H1 (cell line): ENCODE results near the gene PLOD1. TPM values are rescaled to one million over a fixed set of nuclear protein-coding genes. Genes with fewer than 3 reads are reported as not detected.

Experiments used
- CTCF ChIA-PET: fragments of 300-600 bp; sonication (Branson Sonifier 250); formaldehyde crosslinking; loops from one replicate; lab custom pipeline; 2021; ENCODE audit not compliant: partially characterized antibody; lab: Charles Lee
- POLR2A ChIA-PET: fragments of 300-600 bp; sonication (Branson Sonifier 250); formaldehyde crosslinking; loops from one replicate; lab custom pipeline; 2021; ENCODE audit warnings: inconsistent platforms; ENCODE audit not compliant: partially characterized antibody; lab: Charles Lee
- DNase-seq, 2 experiments: peaks; one replicate each; pipeline versions ENCODE4 v3.0.0 to v3.0.0-alpha.2; 2010 to 2022; ENCODE audit warnings: low spot score in 2 of 2, low read depth in 1 of 2, mixed read lengths in 1 of 2
- FAIRE-seq: peaks from 2 replicates; lab custom pipeline; 2011; peaks lifted over from hg19 to GRCh38; lab: Jason Lieb, UNC
- H2AFZ ChIP-seq: 2 replicates; pipeline ENCODE4 v1.8.1; 2012; ENCODE audit warnings: low read length, inconsistent platforms
- H2AK5ac ChIP-seq: 2 replicates; pipeline ENCODE4 v1.6.1; 2013; ENCODE audit warnings: low read depth, low read length
- H2BK120ac ChIP-seq: replicated peaks from 2 replicates; pipeline ENCODE3; 2013; ENCODE audit warnings: low read depth, low read length, inconsistent platforms
- H2BK12ac ChIP-seq: 2 replicates; pipeline ENCODE4 v1.6.1; 2013; ENCODE audit warnings: low read depth, low read length
- H2BK15ac ChIP-seq: 2 replicates; pipeline ENCODE4 v1.6.1; 2013; ENCODE audit warnings: low read length
- H2BK20ac ChIP-seq: 2 replicates; pipeline ENCODE4 v1.6.1; 2013; ENCODE audit warnings: low read length
- H2BK5ac ChIP-seq: 2 replicates; pipeline ENCODE4 v1.6.1; 2013; ENCODE audit warnings: low read depth, low read length
- H3K14ac ChIP-seq: 2 replicates; pipeline ENCODE4 v1.6.1; 2013; ENCODE audit warnings: inconsistent platforms; ENCODE audit not compliant: insufficient read length
- H3K18ac ChIP-seq: 2 replicates; pipeline ENCODE4 v1.6.1; 2013; ENCODE audit warnings: low read length; ENCODE audit errors: extremely low read depth
- H3K23ac ChIP-seq: 2 replicates; pipeline ENCODE4 v1.6.1; 2013; ENCODE audit warnings: inconsistent platforms; ENCODE audit not compliant: insufficient read length
- H3K23me2 ChIP-seq: 2 replicates; pipeline ENCODE4 v1.6.1; 2013; ENCODE audit warnings: low read depth, low read length
- H3K27ac ChIP-seq: 2 replicates; pipeline ENCODE4 v1.6.1; 2011; ENCODE audit warnings: low read depth, low read length, inconsistent platforms
- H3K27me3 ChIP-seq, 4 experiments: replicated peaks in 1 of 4; 1 replicate in 1 of 4; 2 replicates in 3 of 4; pipeline versions ENCODE4 v1.6.1 to v1.8.1; 2011 to 2013; ENCODE audit warnings: low read length in 3 of 4, mild to moderate bottlenecking in 3 of 4, inconsistent platforms in 2 of 4, mixed read lengths in 2 of 4, moderate library complexity in 1 of 4; ENCODE audit not compliant: control insufficient read depth in 3 of 4, insufficient read depth in 3 of 4; ENCODE audit errors: extremely low read depth in 1 of 4
- H3K36me3 ChIP-seq, 4 experiments: 2 replicates each; pipeline versions ENCODE4 v1.6.1 to v1.8.1; 2011 to 2013; ENCODE audit warnings: mild to moderate bottlenecking in 4 of 4, low read length in 3 of 4, moderate library complexity in 2 of 4, control low read depth in 1 of 4, inconsistent platforms in 1 of 4; ENCODE audit not compliant: insufficient read depth in 4 of 4, control insufficient read depth in 2 of 4
- H3K4ac ChIP-seq: replicated peaks from 2 replicates; pipeline ENCODE3; 2013; ENCODE audit warnings: low read length, low read depth, mixed read lengths, inconsistent platforms; ENCODE audit not compliant: insufficient read length
- H3K4me1 ChIP-seq, 4 experiments: replicated peaks in 1 of 4; 1 replicate in 1 of 4; 2 replicates in 3 of 4; pipeline versions ENCODE4 v1.6.1 to v1.8.1; 2011 to 2013; ENCODE audit warnings: low read length in 3 of 4, inconsistent platforms in 2 of 4, mixed read lengths in 1 of 4; ENCODE audit not compliant: insufficient read depth in 4 of 4, control insufficient read depth in 3 of 4
- H3K4me2 ChIP-seq, 2 experiments: 2 replicates each; pipeline versions ENCODE4 v1.6.1 to v1.8.1; 2011 to 2013; ENCODE audit warnings: low read depth in 2 of 2, low read length in 2 of 2, control low read depth in 1 of 2, inconsistent platforms in 1 of 2, mild to moderate bottlenecking in 1 of 2; ENCODE audit not compliant: insufficient read depth in 1 of 2
- H3K4me3 ChIP-seq, 4 experiments: fragments of 200-600, 300-600 bp in 1 of 4; sonication (generic), shearing (Covaris generic), sonication (Bioruptor Twin) in 1 of 4; 2 replicates each; pipeline versions ENCODE4 v1.5.1 to v1.8.1; 2011 to 2016; ENCODE audit warnings: low read length in 4 of 4, low read depth in 3 of 4, control low read depth in 2 of 4, inconsistent platforms in 2 of 4, mild to moderate bottlenecking in 2 of 4, mixed read lengths in 1 of 4, moderate library complexity in 1 of 4; ENCODE audit not compliant: insufficient read depth in 2 of 4; ENCODE audit errors: extremely low read depth in 1 of 4
- H3K56ac ChIP-seq: replicated peaks from 2 replicates; pipeline ENCODE3; 2013; ENCODE audit warnings: low read depth, mild to moderate bottlenecking, mixed read lengths, low read length, inconsistent platforms; ENCODE audit not compliant: insufficient read length
- H3K79me1 ChIP-seq: 2 replicates; pipeline ENCODE4 v1.6.1; 2013; ENCODE audit warnings: low read depth, low read length, control low read depth
- H3K79me2 ChIP-seq, 2 experiments: 2 replicates each; pipeline versions ENCODE4 v1.6.1 to v1.8.1; 2012 to 2013; ENCODE audit warnings: low read length in 2 of 2, mild to moderate bottlenecking in 2 of 2, inconsistent platforms in 1 of 2; ENCODE audit not compliant: insufficient read depth in 2 of 2, control insufficient read depth in 1 of 2
- H3K9ac ChIP-seq, 4 experiments: replicated peaks in 1 of 4; 1 replicate in 1 of 4; 2 replicates in 3 of 4; pipeline versions ENCODE4 v1.6.1 to v1.8.1; 2011 to 2013; ENCODE audit warnings: low read depth in 3 of 4, low read length in 3 of 4, control low read depth in 2 of 4, mild to moderate bottlenecking in 2 of 4, moderate library complexity in 2 of 4, inconsistent platforms in 1 of 4; ENCODE audit errors: extremely low read depth in 1 of 4
- H3K9me3 ChIP-seq, 2 experiments: 2 replicates each; pipeline versions ENCODE4 v1.6.1 to v1.8.1; 2012 to 2013; ENCODE audit warnings: mild to moderate bottlenecking in 2 of 2, moderate library complexity in 2 of 2, control low read depth in 1 of 2, inconsistent platforms in 1 of 2, low read depth in 1 of 2, low read length in 1 of 2, mixed read lengths in 1 of 2; ENCODE audit not compliant: insufficient read depth in 2 of 2
- H4K20me1 ChIP-seq, 2 experiments: replicated peaks in 1 of 2; 2 replicates each; pipeline versions ENCODE3 to v1.8.1; 2011 to 2013; ENCODE audit warnings: inconsistent platforms in 2 of 2, low read length in 2 of 2, mild to moderate bottlenecking in 1 of 2; ENCODE audit not compliant: insufficient read depth in 2 of 2, control insufficient read depth in 1 of 2
- H4K5ac ChIP-seq: 2 replicates; pipeline ENCODE4 v1.6.1; 2013; ENCODE audit warnings: low read length, low read depth, mixed read lengths, inconsistent platforms; ENCODE audit not compliant: insufficient read length
- H4K8ac ChIP-seq: 2 replicates; pipeline ENCODE4 v1.8.0; 2013; ENCODE audit warnings: mild to moderate bottlenecking, moderate library complexity, low read length, inconsistent platforms; ENCODE audit not compliant: insufficient read depth; ENCODE audit errors: extremely low read depth
- H4K91ac ChIP-seq: replicated peaks from 2 replicates; pipeline ENCODE3; 2013; ENCODE audit warnings: low read length, mixed read lengths, inconsistent platforms; ENCODE audit not compliant: insufficient read length
- CBX8 ChIP-seq: fragments of 300-800, 300-1000 bp; sonication (generic); IDR thresholded peaks from 2 replicates; pipeline ENCODE4 v1.7.1; 2016; ENCODE audit warnings: low read depth, low read length, borderline replicate concordance
- POLR2A ChIP-seq, 2 experiments: IDR thresholded peaks; 1 replicate in 1 of 2; 2 replicates in 1 of 2; pipeline ENCODE4 v1.6.1; 2011; ENCODE audit warnings: low read depth in 2 of 2, low read length in 2 of 2, mild to moderate bottlenecking in 2 of 2; ENCODE audit errors: control extremely low read depth in 1 of 2
- POU5F1 ChIP-seq: IDR thresholded peaks from 2 replicates; pipeline ENCODE4 v1.6.1; 2011; ENCODE audit warnings: low read depth, mild to moderate bottlenecking, low read length, moderate library complexity
- RBBP5 ChIP-seq: IDR thresholded peaks from 2 replicates; pipeline ENCODE4 v1.7.1; 2012; ENCODE audit warnings: low read depth, mild to moderate bottlenecking, inconsistent platforms, low read length, moderate library complexity, borderline replicate concordance
- SP1 ChIP-seq: IDR thresholded peaks from 2 replicates; pipeline ENCODE4 v1.6.1; 2011; ENCODE audit warnings: low read depth, low read length
- TEAD4 ChIP-seq: IDR thresholded peaks from 2 replicates; pipeline ENCODE4 v1.6.1; 2012; ENCODE audit warnings: low read depth, low read length, inconsistent platforms, mixed read lengths
- WGBS, 2 experiments: shearing (Covaris generic) in 1 of 2; methylation state at CpG; one replicate each; pipeline versions ENCODE4 v1.1.6 to v1.1.7; 2013 to 2015; ENCODE audit warnings: low lambda C conversion rate in 2 of 2, mixed read lengths in 2 of 2, inconsistent platforms in 1 of 2, low coverage in 1 of 2, missing lambda C conversion rate in 1 of 2; ENCODE audit not compliant: insufficient replicate concordance in 2 of 2, insufficient coverage in 1 of 2, insufficient read length in 1 of 2; ENCODE audit errors: extremely low coverage in 1 of 2, missing lambda C conversion rate in 1 of 2; 5-methylcytosine and 5-hydroxymethylcytosine counted together
- polyA plus RNA-seq, 7 experiments: library from polyadenylated mRNA; depleted of rRNA in 3 of 7; stranded (reverse) in 5 of 7; unstranded in 2 of 7; fragments of >200 nt in 5 of 7; fragments of 200-250 nt in 2 of 7; gene quantifications; 1 replicate in 5 of 7; 2 replicates in 1 of 7; 4 replicates in 1 of 7; pipeline versions ENCODE4 v1.2.1 to v1.2.3, GENCODE V29; 2011 to 2013; ENCODE audit warnings: missing spikeins in 2 of 7, mixed read lengths in 2 of 7
- total RNA-seq: library from RNA; stranded (reverse); fragmentation: NEBNext Ultra II Directional; extraction: Animal tissue kit (Norgen Biotek cat#: 25700); gene quantifications from 2 replicates; pipeline ENCODE4 v1.2.1, GENCODE V29; 2021

Gene PLOD1
- total and polyA plus RNA-seq, 2 of the 8 experiments (the other 6 are each of a cell fraction or from before 2014, with no cell fraction given): 44.9 to 51.8 TPM

GRCh38 chr1:11963622-11964021 lies 29.1 kb downstream of the PLOD1 start:
- H3K23me2 ChIP-seq: no peaks in the 10 kb centered on the region
- ChIA-PET POLR2A (interaction anchor here (1.7 to 15.6 kb wide), 2 partner anchors 10 to 52 kb away, joined by 5 to 220 read pairs; no protein-coding TSS in a partner anchor), CTCF (interaction anchor here (1.2 kb wide), 1 partner anchor 55 kb away, joined by 6 read pairs; no protein-coding TSS in a partner anchor)
- H2AFZ ChIP-seq: no peak overlapping the region
- H2BK12ac ChIP-seq: no peak overlapping the region
- no peak overlapping the region for H3K4me2 ChIP-seq
- no peak overlapping the region for H4K5ac ChIP-seq
- H3K4me3 ChIP-seq: no peak overlapping the region
- H3K27ac ChIP-seq: no peak overlapping the region
- no peak overlapping the region for H4K91ac ChIP-seq
- no peak overlapping the region for H3K18ac ChIP-seq
- peaks cover 0 to 14% (median 8%) of the 10 kb centered on the region in 4 experiments; a peak in 5 of 8 replicates for H3K36me3 ChIP-seq
- no peak overlapping the region for H3K23ac ChIP-seq
- no peak for TF ChIP-seq TEAD4
- no peak for TF ChIP-seq POLR2A (IDR thresholded peaks at IDR 0.05; ENCODE audit: control extremely low read depth in 1 of 2, low read depth in 2 of 2, low read length in 2 of 2)
- TF ChIP-seq POU5F1: no peak
- TF ChIP-seq SP1: no peak
- TF ChIP-seq RBBP5: no peak
- no peak for TF ChIP-seq CBX8
- H2BK120ac ChIP-seq: no peak overlapping the region
- peaks cover 1 to 5% of the 10 kb centered on the region in 2 experiments for H4K20me1 ChIP-seq
- 0 out of 2 replicates have a peak overlapping the region, but pooled peaks have one; percentile 8 for H4K8ac ChIP-seq
- H3K9me3 ChIP-seq: no peaks in the 10 kb centered on the region
- no peak overlapping the region for H3K9ac ChIP-seq
- no peak overlapping the region for H2BK20ac ChIP-seq
- no peaks in the 10 kb centered on the region for H3K27me3 ChIP-seq
- no peak for FAIRE-seq
- H3K4ac ChIP-seq: no peak overlapping the region
- no peaks in the 10 kb centered on the region for H3K79me2 ChIP-seq
- H3K4me1 ChIP-seq: no peaks in the 10 kb centered on the region
- DNase-seq: no peak
- no peaks in the 10 kb centered on the region for H3K79me1 ChIP-seq
- H3K56ac ChIP-seq: no peak overlapping the region
- H2AK5ac ChIP-seq: no peak overlapping the region
- 0 to 91% methylated on average over 1 to 3 of the region's 3 CpGs for WGBS, 2 experiments
- no peak overlapping the region for H2BK5ac ChIP-seq
- H3K14ac ChIP-seq: no peak overlapping the region
- H2BK15ac ChIP-seq: no peak overlapping the region
